SK-N-SH (cell line): Measurements from ENCODE around the gene HMG20A.

Experiments
- CHD2 ChIP-seq: fragments of 150-350 bp; IDR thresholded peaks from 2 replicates; pipeline ENCODE4 v1.6.1; 2018; ENCODE audit warnings: low read length; ENCODE audit not compliant: partially characterized antibody
- RCOR1 ChIP-seq: fragments of 150-350 bp; IDR thresholded peaks from 2 replicates; pipeline ENCODE4 v1.6.1; 2017; ENCODE audit warnings: antibody characterized with exemption, low read length
- SMC3 ChIP-seq: IDR thresholded peaks from 2 replicates; pipeline ENCODE4 v1.6.1; 2012; ENCODE audit warnings: low read depth, low read length, improper control_type of control experiment
- TAF1 ChIP-seq: IDR thresholded peaks from 2 replicates; pipeline ENCODE4 v1.6.1; 2012; ENCODE audit warnings: low read depth, mild to moderate bottlenecking, low read length, moderate library complexity, borderline replicate concordance
- TEAD4 ChIP-seq: IDR thresholded peaks from 2 replicates; pipeline ENCODE4 v1.4.0; 2012; ENCODE audit warnings: mild to moderate bottlenecking, borderline replicate concordance; ENCODE audit not compliant: insufficient read depth
- TF ChIP-seq, protein P1 (sequence below): fragments of 200-600 bp; sonication (generic); IDR thresholded peaks from 2 replicates; pipeline ENCODE4 v1.6.1; 2017; ENCODE audit warnings: antibody characterized with exemption, mild to moderate bottlenecking, moderate library complexity

DNA sequence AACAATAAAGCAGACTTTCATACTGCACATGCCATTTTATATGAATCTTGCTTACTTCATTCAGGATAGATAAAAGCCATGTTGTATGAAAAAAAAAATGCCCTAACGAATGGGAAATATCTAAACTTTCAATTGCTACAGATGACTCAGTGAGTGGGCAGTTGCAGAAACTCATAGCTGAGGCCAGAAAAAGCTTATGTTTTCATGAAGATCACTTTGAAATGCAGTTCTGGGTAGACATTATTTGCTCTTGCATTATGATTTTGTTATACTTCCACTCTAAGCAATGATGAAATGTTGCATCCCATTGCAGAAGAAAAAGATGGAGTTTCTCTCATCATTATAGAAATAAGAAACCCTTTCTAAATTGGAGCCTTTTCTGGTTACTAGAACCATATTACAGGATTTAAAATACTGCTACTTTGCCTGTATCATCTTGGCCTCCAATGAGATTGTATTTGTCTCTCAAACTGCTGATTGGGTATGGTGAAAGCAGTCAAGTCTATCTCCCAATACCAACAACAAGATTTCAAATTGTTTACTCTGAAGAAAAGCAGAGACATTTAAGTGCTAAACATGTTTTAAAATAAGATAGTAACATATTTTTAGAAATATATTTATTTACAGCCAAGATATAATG, 17.8 kb upstream of the HMG20A start:
- TF ChIP-seq TEAD4 (no peak), CHD2 (no peak), TAF1 (no peak), RCOR1 (no peak), SMC3 (no peak)
- TF ChIP-seq, protein P1, sequence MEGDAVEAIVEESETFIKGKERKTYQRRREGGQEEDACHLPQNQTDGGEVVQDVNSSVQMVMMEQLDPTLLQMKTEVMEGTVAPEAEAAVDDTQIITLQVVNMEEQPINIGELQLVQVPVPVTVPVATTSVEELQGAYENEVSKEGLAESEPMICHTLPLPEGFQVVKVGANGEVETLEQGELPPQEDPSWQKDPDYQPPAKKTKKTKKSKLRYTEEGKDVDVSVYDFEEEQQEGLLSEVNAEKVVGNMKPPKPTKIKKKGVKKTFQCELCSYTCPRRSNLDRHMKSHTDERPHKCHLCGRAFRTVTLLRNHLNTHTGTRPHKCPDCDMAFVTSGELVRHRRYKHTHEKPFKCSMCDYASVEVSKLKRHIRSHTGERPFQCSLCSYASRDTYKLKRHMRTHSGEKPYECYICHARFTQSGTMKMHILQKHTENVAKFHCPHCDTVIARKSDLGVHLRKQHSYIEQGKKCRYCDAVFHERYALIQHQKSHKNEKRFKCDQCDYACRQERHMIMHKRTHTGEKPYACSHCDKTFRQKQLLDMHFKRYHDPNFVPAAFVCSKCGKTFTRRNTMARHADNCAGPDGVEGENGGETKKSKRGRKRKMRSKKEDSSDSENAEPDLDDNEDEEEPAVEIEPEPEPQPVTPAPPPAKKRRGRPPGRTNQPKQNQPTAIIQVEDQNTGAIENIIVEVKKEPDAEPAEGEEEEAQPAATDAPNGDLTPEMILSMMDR: no peak
